NB4 (cell line): Measurements from ENCODE around the gene HECA.

ENCODE experiments used
- DNase-seq: peaks from one replicate; pipeline ENCODE4 v3.0.0; 2010; ENCODE audit warnings: low read depth
- H3K4me3 ChIP-seq: one replicate; pipeline ENCODE4 v1.5.1; 2011; ENCODE audit warnings: mild to moderate bottlenecking, low read depth, low read length, moderate library complexity
- MYC ChIP-seq: IDR thresholded peaks from 2 replicates; pipeline ENCODE4 v1.6.1; 2011; ENCODE audit warnings: low read depth, low read length
- POLR2A ChIP-seq: IDR thresholded peaks from 2 replicates; pipeline ENCODE4 v1.6.1; 2011; ENCODE audit warnings: mild to moderate bottlenecking; ENCODE audit not compliant: insufficient read length; ENCODE audit errors: extremely low read depth
- TF ChIP-seq, protein P1 (sequence below): IDR thresholded peaks from one replicate; pipeline ENCODE4 v1.5.1; 2012; ENCODE audit warnings: low read depth, low read length
- TF ChIP-seq, protein P2 (sequence below): IDR thresholded peaks from 2 replicates; pipeline ENCODE4 v1.6.1; 2011; ENCODE audit warnings: low read depth, low read length

HECA gene

DNA sequence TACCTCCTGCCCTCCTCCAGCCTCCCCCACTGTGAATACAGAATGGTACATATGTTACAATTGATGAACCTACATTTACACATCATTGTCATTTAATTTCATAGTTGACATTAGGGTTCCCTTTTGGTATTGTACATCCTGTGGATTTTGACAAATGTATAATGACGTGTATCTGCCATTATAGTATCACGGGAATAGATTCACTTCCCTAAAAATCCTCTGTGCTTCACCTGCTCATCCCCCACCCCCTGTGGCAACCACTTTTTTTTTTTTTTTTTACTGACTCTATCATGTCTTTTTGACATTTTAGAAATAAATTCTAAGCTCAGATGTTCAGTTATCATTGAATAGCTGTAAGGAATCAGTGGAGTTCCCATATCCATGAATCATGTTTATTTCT is 30.4 kb downstream of the HECA start:
- no peak for DNase-seq
- H3K4me3 ChIP-seq = no peak overlapping the region
- TF ChIP-seq MYC (no peak), POLR2A (no peak)
- TF ChIP-seq, protein P1, sequence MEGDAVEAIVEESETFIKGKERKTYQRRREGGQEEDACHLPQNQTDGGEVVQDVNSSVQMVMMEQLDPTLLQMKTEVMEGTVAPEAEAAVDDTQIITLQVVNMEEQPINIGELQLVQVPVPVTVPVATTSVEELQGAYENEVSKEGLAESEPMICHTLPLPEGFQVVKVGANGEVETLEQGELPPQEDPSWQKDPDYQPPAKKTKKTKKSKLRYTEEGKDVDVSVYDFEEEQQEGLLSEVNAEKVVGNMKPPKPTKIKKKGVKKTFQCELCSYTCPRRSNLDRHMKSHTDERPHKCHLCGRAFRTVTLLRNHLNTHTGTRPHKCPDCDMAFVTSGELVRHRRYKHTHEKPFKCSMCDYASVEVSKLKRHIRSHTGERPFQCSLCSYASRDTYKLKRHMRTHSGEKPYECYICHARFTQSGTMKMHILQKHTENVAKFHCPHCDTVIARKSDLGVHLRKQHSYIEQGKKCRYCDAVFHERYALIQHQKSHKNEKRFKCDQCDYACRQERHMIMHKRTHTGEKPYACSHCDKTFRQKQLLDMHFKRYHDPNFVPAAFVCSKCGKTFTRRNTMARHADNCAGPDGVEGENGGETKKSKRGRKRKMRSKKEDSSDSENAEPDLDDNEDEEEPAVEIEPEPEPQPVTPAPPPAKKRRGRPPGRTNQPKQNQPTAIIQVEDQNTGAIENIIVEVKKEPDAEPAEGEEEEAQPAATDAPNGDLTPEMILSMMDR = no peak

DNA sequence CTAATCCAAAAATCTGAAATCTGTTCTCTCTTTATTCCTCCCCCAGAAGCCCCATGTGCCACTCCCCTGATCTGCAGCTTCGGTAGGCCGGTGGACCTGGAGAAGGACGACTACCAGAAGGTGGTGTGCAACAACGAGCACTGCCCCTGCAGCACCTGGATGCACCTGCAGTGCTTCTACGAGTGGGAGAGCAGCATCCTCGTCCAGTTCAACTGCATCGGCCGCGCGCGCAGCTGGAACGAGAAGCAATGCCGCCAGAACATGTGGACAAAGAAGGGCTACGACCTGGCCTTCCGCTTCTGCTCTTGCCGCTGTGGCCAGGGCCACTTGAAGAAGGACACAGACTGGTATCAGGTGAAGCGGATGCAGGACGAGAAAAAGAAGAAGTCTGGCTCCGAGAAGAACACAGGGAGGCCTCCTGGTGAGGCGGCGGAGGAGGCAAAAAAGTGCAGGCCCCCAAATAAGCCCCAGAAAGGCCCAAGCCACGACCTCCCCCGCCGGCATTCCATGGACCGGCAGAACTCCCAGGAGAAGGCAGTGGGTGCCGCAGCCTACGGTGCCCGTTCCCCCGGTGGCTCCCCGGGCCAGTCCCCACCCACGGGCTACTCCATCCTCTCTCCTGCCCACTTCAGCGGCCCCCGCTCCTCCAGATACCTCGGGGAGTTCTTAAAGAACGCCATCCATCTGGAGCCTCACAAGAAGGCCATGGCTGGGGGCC is 31.5 kb downstream of the HECA start:
- H3K4me3 ChIP-seq = no peak overlapping the region
- DNase-seq = no peak
- TF ChIP-seq, protein P2, sequence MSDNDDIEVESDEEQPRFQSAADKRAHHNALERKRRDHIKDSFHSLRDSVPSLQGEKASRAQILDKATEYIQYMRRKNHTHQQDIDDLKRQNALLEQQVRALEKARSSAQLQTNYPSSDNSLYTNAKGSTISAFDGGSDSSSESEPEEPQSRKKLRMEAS = no peak
- TF ChIP-seq, protein P1 = no peak
- no peak for TF ChIP-seq MYC
- TF ChIP-seq POLR2A = no peak

DNA sequence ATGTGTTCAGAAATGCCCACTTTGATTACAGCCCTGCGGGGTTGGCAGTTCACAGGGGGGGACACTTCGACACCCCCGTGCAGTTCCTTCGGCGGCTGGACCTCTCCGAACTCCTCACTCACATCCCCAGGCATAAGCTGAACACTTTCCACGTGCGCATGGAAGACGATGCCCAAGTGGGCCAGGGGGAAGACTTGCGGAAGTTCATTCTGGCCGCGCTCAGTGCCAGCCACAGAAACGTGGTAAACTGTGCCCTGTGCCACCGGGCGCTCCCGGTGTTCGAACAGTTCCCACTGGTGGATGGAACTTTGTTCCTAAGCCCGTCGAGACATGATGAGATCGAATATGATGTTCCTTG is 32.1 kb downstream of the HECA start:
- no peak overlapping the region for H3K4me3 ChIP-seq
- TF ChIP-seq, protein P2 = no peak
- TF ChIP-seq MYC (no peak), POLR2A (no peak)
- TF ChIP-seq, protein P1 = no peak
- no peak for DNase-seq

DNA sequence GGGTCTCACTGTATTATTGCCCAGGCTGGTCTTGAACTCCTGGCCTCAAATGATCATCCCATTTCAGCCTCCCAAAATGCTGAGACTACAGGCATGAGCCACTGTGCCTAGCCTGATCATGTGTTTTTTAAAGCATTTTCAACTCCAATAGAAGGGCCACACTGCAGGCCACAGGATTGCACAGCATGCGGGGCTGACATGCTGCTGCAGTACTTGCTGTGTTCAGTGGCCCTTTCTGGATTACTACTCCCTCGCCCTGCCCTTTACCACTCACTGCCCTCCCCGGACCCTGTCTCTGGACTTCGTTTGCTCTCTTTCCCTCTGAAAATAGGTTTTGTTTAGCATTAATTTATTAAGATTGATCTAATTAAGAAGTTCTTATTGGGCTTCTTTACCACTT is 37.3 kb downstream of the HECA start:
- H3K4me3 ChIP-seq = no peak overlapping the region
- DNase-seq = no peak

DNA sequence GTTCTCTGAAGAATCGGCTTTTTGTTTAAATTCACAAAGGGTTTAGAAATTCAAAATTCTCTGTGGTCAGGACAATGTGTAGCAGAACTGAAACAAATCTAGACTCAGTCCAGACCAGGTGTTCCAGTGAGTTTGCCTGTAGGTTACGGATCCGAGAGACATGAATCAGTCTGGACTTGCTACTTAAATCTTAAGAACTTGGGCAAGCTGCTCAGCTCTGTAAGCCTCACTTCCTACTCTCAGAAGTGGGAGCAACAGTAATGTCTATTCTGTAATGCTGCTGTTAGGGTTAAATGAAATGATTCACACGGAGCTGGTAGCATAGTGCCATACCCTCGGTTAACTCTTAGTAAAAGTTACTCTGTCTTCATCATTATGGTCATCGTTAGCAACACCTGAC is 37.7 kb downstream of the HECA start:
- no peak for DNase-seq
- TF ChIP-seq MYC = no peak
- TF ChIP-seq, protein P1 = no peak
- no peak for TF ChIP-seq POLR2A
- TF ChIP-seq, protein P2 = no peak
- no peak overlapping the region for H3K4me3 ChIP-seq

More for the DNA sequence above, 37.3 kb downstream of the HECA start:
- TF ChIP-seq, protein P1 = no peak
- TF ChIP-seq, protein P2 = no peak
- TF ChIP-seq MYC (no peak), POLR2A (no peak)

DNA sequence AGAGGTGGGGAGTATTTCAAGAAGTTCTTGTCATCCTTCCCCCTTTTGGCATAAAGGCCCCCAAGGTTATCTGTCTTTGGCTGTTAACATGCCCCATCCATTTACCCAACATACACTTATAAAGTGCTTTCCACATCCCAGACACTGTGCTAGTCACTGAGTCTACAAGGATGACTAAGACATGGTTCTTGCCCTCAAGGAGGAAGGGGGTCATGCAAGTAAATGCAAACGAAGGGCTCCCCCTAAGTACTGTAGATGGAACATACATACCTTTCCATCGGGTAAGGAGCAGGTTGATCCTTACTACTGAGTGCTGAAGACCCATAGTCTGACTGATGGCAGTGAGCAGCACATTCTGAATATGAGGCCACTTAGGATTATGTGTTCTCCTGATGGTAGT is 38.3 kb downstream of the HECA start:
- DNase-seq = peak; percentile 59
- TF ChIP-seq, protein P2 = no peak
- no peak for TF ChIP-seq POLR2A
- H3K4me3 ChIP-seq = no peak overlapping the region
